B cell (primary cell): ENCODE results near the gene ADAMTS2.

ENCODE experiments used
- CTCF ChIP-seq: fragments of 200-600 bp; IDR thresholded peaks from one replicate; pipeline ENCODE4 v1.8.0; 2022; ENCODE audit warnings: antibody characterized with exemption, mild to moderate bottlenecking
- EZH2 ChIP-seq: IDR thresholded peaks from 2 replicates; pipeline ENCODE4 v1.6.1; 2012; ENCODE audit warnings: borderline replicate concordance, low read depth, mild to moderate bottlenecking, moderate library complexity, low read length; ENCODE audit not compliant: insufficient read depth, poor library complexity, severe bottlenecking

- TF ChIP-seq CTCF (no peak), EZH2 (no peak)
Measured at GRCh38 chr5:179326122-179326927, 18.9 kb downstream of the ADAMTS2 start.
